HG02588 (cell line): Measurements from ENCODE around the gene GJA1.

Experiments used
- ATAC-seq: cut with Tn5 transposase; IDR thresholded peaks from one replicate; pipeline ENCODE4 v1.9.1; 2021; ENCODE audit warnings: mild to moderate bottlenecking, moderate library complexity; ENCODE audit not compliant: unreplicated experiment

The GJA1 gene

DNA sequence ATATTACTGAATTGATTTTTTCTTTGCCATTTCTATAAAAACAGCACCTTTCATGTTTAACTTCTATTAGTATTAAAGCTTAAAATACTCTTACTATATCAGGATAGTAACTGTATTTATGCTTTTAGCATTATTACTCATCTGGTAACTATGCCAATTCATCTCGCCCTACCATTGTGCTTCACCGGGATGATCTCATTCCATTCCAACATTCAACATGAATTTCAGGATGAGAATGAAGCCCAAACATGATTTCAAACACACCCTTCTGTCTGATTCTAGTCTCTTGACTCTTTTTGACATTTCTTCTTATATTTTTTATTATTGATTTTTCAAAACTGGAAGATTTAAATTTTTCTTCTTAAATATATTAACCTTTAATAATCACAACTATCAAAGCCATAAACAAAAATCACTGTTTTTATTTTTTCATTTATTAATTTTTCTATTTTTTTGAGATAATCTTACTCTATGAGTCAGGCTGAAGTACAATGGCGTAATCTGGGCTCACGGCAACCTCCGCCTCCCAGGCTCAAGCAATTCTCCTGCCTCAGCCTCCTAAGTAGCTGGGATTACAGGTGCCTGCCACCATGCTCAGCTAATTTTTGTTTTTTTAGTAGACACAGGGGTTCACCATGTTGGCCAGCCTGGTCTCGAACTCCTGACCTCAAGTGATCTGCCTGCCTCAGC, 46.7 kb downstream of the GJA1 start:
- no peak for ATAC-seq

DNA sequence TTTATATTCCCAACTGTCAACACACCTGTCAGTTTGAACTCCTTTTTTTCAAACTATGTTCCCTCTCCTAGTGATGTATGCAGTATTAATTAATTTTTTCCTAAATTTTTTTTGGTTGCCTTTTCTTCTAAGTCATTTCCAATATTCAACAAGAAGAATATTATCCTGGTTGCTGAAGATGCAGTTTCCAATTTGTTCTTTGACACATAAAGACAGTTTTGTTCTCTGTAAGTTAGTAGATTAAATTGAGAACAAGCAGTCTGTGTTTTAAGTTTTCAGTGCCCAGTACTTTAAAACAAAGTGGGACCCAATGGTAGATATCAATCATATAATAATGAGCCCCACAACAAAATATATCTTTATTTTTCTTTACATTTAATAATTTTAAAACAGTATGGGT, 47.3 kb downstream of the GJA1 start:
- ATAC-seq, result no peak

DNA sequence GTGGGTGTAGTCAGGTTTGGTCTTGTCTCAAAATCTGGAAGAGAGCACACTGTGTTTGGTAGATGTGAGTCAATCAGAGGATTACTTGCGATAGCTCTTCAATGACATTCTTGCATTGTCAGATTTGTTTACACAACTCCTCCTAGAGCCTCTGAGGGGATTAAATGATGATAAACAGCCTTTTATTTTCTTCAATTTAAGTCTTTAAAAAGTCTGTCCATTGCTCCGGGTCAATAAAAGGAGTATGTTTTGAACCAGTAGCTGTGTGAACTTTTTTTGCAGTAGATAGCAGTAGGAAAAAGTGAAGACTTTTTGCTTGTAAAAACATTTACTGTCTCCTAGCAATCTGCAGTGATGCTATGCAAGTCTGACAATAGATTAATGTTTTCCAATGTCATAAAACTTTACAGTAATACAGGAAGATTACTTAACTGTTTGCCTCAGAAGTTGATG, 49.9 kb downstream of the GJA1 start:
- ATAC-seq, result no peak

DNA sequence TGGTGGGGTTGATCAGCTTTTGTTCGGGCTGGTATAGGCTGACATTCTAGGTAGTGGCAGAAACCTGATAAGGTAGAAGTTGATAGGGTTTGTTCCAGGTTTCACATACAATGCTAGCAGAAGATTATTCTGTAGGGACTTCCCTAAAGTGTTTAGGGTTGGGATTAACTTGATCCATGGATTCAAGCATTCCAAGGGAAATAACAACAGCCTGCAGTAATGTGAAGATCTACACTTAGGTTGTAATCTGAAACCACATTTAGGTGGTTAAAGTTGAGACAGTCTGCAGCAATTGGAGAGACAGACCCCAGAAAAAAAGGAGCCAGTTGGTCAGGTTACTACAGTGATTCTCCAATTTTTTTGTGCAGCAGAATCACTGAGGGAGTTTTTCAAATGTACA, 56.1 kb downstream of the GJA1 start:
- ATAC-seq, result no peak

DNA sequence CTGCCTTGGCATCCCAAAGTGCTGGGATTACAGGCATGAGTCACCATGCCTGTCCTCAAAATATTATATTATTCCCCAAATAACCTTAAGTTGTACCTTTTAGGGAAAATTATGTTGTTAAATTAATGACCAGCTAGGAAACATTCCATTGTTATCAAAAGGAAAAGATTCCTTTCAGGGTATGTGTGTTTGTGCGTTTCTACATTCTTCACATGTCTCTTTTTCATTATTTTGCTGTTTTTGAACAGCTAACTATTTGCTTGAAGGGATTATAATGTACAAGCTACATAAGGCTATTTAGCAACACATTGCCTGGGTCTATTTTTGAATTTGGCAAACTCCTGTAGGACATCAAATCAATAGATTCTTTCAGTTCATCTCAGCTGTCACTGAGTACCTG, 57.1 kb downstream of the GJA1 start:
- no peak for ATAC-seq

DNA sequence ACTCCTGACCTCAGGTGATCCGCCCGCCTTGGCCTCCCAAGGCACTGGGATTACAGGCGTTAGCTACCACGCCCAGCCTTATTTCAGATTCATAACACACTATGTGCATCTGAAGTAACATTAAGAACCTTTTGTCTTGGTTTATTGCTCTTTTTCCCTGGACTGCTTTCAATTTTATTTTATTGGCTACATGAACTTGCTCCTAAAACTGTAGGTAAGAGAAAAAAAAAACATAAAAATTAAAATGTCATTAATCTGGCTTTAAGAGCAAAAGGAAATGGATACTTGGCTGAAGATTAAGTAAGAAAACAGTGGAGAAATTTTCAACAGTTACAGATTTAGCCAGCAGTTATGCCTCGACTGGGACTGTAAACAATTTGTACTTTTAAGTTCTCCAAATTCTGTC, 62.5 kb downstream of the GJA1 start:
- no peak for ATAC-seq

DNA sequence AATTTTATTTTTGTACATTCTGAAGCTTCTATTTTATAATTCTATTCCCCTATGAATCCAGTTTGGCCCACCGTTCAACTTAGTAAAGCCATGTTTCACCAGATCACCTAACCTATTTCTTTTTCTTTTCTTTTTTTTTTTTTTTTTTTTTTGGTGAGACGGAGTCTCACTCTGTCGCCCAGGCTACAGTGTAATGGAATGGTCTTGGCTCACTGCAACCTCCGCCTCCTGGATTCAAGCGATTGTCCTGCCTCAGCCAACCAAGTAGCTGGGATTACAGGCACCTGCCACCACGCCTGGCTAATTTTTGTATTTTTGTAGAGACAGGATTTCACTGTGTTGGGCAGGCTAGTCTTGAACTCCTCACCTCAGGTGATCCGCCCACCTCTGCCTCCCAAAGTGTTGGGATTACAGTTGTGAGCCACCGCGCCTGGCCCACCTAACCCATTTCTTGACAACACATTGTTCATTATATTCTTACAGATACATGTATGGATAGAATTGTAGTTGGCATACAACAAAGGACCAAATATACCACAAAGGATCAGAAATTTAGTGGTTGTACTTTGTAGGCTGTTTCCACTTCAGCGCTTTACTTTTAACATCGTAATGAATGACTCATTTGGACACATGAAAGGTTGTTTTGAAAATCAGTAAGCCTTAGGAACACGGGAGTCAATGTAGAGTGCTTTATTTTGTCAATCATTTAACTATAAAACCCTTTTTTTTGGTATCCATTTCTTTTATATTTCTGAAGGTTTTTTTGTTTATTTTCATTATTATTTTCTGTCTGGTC, 63.2 kb downstream of the GJA1 start:
- ATAC-seq, result no peak
